Kidney (tissue), 14 donors: Measurements from ENCODE around the gene U2AF2. TPM values are rescaled to one million over a fixed set of nuclear protein-coding genes. Genes with fewer than 3 reads are reported as not detected.

Source experiments
- DNase-seq, 5 donors: peaks; one replicate each; pipeline ENCODE4 v3.0.0-alpha.2; 2013 to 2020
- FAIRE-seq: peaks from 2 replicates; lab custom pipeline; 2012; peaks lifted over from hg19 to GRCh38; lab: Jason Lieb, UNC
- H3K27ac ChIP-seq, 2 donors: one replicate each; pipeline ENCODE4 v1.7.0; 2013; ENCODE audit warnings: low read depth in 2 of 2, low read length in 2 of 2, inconsistent platforms in 1 of 2
- H3K27me3 ChIP-seq: one replicate; pipeline ENCODE4 v1.7.1; 2013; ENCODE audit warnings: low read length, inconsistent platforms; ENCODE audit not compliant: control insufficient read depth, insufficient read depth
- H3K36me3 ChIP-seq, 3 donors: one replicate each; pipeline versions ENCODE4 v1.7.0 to v1.7.1; 2013; ENCODE audit warnings: low read length in 3 of 3, control low read depth in 1 of 3, inconsistent platforms in 1 of 3; ENCODE audit not compliant: insufficient read depth in 3 of 3, control insufficient read depth in 2 of 3
- H3K4me1 ChIP-seq, 3 donors: one replicate each; pipeline versions ENCODE4 v1.7.0 to v1.7.1; 2013; ENCODE audit warnings: low read length in 3 of 3, inconsistent platforms in 1 of 3, low read depth in 1 of 3; ENCODE audit not compliant: control insufficient read depth in 2 of 3, insufficient read depth in 2 of 3
- H3K4me3 ChIP-seq, 3 donors: one replicate each; pipeline versions ENCODE4 v1.7.0 to v1.8.1; 2013; ENCODE audit warnings: low read length in 3 of 3, control low read depth in 1 of 3, inconsistent platforms in 1 of 3
- H3K9ac ChIP-seq, 3 donors: one replicate each; pipeline versions ENCODE4 v1.7.0 to v1.7.1; 2013; ENCODE audit warnings: low read length in 3 of 3, control low read depth in 1 of 3, inconsistent platforms in 1 of 3
- H3K9me3 ChIP-seq, 3 donors: one replicate each; pipeline versions ENCODE4 v1.7.0 to v1.7.1; 2013; ENCODE audit warnings: low read length in 3 of 3, control low read depth in 1 of 3, inconsistent platforms in 1 of 3; ENCODE audit not compliant: control insufficient read depth in 2 of 3, insufficient read depth in 1 of 3
- intact Hi-C: fragments of 100-400 bp; cut with DNase I; formaldehyde crosslinking; loops from one replicate; pipeline ENCODE4 v1.11.1; 2022
- polyA plus RNA-seq: library from polyadenylated mRNA; stranded (reverse); fragments of 350-450 nt; fragmentation: Illumina TruSeq; extraction: RNeasy Lipid Tissue Mini Kit (QIAGEN cat#74804); gene quantifications from one replicate; pipeline ENCODE4 v1.2.3, GENCODE V29; 2014; ENCODE audit warnings: low read depth, low replicate concordance; ENCODE audit not compliant: insufficient read depth
- total RNA-seq: library from RNA; stranded (reverse); fragmentation: NEBNext Ultra II Directional; extraction: Animal tissue kit (Norgen Biotek cat#: 25700); gene quantifications from one replicate; pipeline ENCODE4 v1.2.1, GENCODE V29; 2021
- TF ChIP-seq, protein P1 (sequence below): IDR thresholded peaks from 3 replicates; pipeline ENCODE4 v1.5.1; 2012; ENCODE audit warnings: mild to moderate bottlenecking, moderate library complexity, borderline replicate concordance; ENCODE audit not compliant: insufficient read depth; ENCODE audit errors: extremely low read depth
- donor health status: control.
- donor health status: control.
- donor health status: control.
- donor health status: control.
- donor health status: control.
- donor health status: DM: yes; HTN: yes; CAD: no.
- donor health status: Normal renal cell carcinoma (clear cell type).

U2AF2 gene
- total and polyA plus RNA-seq, 2 donors from 2014 or later: 54.8 to 161 TPM

DNA sequence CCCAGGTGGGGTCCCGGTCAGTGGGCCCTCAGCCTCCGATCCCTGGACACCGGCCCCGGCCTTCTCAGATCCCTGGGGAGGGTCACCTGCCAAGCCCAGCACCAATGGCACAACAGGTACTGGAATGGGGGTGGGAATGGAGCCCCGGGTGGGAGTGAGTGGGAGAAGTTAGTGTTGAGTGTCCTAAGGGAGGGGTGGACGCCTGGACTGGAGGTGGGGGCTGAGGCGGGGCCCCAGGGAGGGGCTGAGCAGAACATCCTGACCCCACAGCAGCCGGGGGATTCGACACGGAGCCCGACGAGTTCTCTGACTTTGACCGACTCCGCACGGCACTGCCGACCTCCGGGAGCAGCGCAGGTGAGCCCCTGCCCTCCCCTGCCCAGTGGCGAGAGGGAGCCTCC lies 37.8 kb downstream of the U2AF2 start:
- H3K27me3 ChIP-seq: no peaks in the 10 kb centered on the region
- H3K9me3 ChIP-seq: no peaks in the 10 kb centered on the region
- no peak overlapping the region for H3K9ac ChIP-seq
- H3K27ac ChIP-seq: no peak overlapping the region
- FAIRE-seq (no peak), DNase-seq (peak in 1 of 5 donors; percentile 38)
- peaks cover 0 to 52% (median 19%) of the 10 kb centered on the region in 3 donors for H3K36me3 ChIP-seq
- no peak overlapping the region for H3K4me3 ChIP-seq
- intact Hi-C loops: no loop called here
- peaks cover 0 to 31% (median 4%) of the 10 kb centered on the region in 3 donors for H3K4me1 ChIP-seq
- TF ChIP-seq, protein P1, sequence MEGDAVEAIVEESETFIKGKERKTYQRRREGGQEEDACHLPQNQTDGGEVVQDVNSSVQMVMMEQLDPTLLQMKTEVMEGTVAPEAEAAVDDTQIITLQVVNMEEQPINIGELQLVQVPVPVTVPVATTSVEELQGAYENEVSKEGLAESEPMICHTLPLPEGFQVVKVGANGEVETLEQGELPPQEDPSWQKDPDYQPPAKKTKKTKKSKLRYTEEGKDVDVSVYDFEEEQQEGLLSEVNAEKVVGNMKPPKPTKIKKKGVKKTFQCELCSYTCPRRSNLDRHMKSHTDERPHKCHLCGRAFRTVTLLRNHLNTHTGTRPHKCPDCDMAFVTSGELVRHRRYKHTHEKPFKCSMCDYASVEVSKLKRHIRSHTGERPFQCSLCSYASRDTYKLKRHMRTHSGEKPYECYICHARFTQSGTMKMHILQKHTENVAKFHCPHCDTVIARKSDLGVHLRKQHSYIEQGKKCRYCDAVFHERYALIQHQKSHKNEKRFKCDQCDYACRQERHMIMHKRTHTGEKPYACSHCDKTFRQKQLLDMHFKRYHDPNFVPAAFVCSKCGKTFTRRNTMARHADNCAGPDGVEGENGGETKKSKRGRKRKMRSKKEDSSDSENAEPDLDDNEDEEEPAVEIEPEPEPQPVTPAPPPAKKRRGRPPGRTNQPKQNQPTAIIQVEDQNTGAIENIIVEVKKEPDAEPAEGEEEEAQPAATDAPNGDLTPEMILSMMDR: no peak

DNA sequence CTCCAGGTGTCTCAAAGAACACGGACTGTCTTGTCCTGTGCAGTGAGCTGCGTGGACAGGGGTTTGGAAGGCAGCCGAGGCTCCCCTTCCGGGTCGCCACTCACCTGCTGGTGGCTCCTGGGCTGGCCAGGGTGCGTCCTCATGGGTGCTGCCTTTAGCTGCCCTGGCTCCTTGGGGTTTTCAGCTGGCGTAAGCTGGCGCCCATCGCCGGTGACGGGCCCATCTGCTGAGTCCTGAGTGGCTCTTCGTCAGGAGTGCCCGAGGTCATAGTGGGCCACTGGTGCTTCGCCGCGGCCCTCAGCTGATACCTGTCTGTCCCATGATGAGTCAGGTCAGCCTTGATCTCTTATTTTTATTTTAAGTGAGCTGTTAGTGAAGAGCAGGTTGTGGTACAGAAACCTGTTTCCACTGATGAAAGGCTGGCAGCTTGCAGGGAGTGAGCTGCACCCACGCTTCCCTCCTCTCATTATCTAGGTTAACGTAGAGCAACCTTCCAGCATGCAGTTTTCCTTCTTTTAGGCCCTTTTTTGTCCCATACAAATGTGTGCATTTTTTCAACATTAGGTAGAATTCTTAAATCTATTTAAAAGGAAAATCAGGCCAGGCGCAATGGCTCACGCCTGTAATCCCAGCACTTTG lies 38.6 kb downstream of the U2AF2 start:
- Histone ChIP-seq H3K9ac (no peak overlapping the region), H3K4me3 (no peak overlapping the region), H3K27me3 (no peaks in the 10 kb centered on the region), H3K27ac (no peak overlapping the region), H3K36me3 (peaks cover 0 to 53% (median 20%) of the 10 kb centered on the region in 3 donors), H3K9me3 (no peaks in the 10 kb centered on the region), H3K4me1 (peaks cover 0 to 23% (median 4%) of the 10 kb centered on the region in 3 donors)
- no peak for DNase-seq
- FAIRE-seq: no peak
- TF ChIP-seq, protein P1: no peak
- intact Hi-C loops: no loop called here

DNA sequence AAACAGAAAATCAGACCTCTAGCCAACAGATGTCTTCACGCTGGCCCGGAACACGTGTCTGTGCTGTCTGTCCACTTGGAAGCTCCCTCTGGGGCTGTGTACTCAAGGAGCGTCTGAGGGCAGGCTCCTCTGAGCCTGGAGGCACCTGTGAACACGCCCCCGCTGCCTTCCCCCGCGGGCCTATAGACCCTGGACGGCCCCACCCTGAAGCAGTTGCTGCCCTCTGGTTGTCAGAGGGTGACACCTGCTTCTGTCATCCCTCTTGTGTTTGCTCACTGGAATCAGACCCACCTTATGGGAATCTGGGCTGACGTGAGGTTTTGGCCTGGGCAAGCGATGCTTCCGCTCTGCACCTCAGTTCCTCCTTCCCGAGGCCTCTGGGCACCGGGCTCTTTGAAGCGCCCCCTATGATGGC lies 39.4 kb downstream of the U2AF2 start:
- intact Hi-C loops: no loop called here
- H3K9ac ChIP-seq: no peak overlapping the region
- TF ChIP-seq, protein P1: no peak
- H3K4me3 ChIP-seq: no peak overlapping the region
- DNase-seq: peak in 1 of 5 donors; percentile 39
- no peak overlapping the region for H3K27ac ChIP-seq
- H3K9me3 ChIP-seq: no peaks in the 10 kb centered on the region
- H3K4me1 ChIP-seq: peaks cover 0 to 16% (median under 1%) of the 10 kb centered on the region in 3 donors
- H3K36me3 ChIP-seq: peaks cover 0 to 47% (median 18%) of the 10 kb centered on the region in 3 donors
- H3K27me3 ChIP-seq: no peaks in the 10 kb centered on the region
- FAIRE-seq: no peak
